ENCODE data around the gene ACIN1. TPM values are rescaled to one million over a fixed set of nuclear protein-coding genes. Genes with fewer than 3 reads are reported as not detected.
A peak's percentile ranks its signal among the peaks of the same experiment; 100 is the strongest.

ACIN1 gene
- total and polyA plus RNA-seq, 2 experiments from 2014 or later: 76.1 to 172 TPM

GRCh38 chr14:23139874-23140273 is 44.9 kb upstream of the ACIN1 start:
- Mint-ChIP-seq H3K36me3 (ENCODE audit: low read depth) (peaks cover 71% of the 10 kb centered on the region), H3K4me3 (no peak overlapping the region), H3K27me3 (ENCODE audit: insufficient read depth, low read depth, poor library complexity) (peaks cover 3% of the 10 kb centered on the region), H3K4me1 (no peaks in the 10 kb centered on the region), H3K9me3 (no peaks in the 10 kb centered on the region), H3K27ac (peak overlapping the region; percentile 66)
- Histone ChIP-seq H3K36me3 (ENCODE audit: insufficient read depth) (peaks cover 29% of the 10 kb centered on the region), H3K4me2 (no peak overlapping the region), H3K9me2 (ENCODE audit: insufficient read depth) (no peaks in the 10 kb centered on the region), H3K79me2 (replicated peaks; ENCODE audit: insufficient read depth) (no peaks in the 10 kb centered on the region), H3K27me3 (ENCODE audit: insufficient read depth) (no peaks in the 10 kb centered on the region), H3F3A (replicated peaks; ENCODE audit: low read depth) (no peaks in the 10 kb centered on the region), H3K27ac (ENCODE audit: low read depth) (no peak overlapping the region), H3K4me1 (ENCODE audit: insufficient read depth) (no peaks in the 10 kb centered on the region), H2AFZ (no peak overlapping the region), H3K4me3 (no peak overlapping the region), H4K20me1 (replicated peaks; ENCODE audit: insufficient read depth) (peaks cover 3% of the 10 kb centered on the region; the same call in 1 of the 2 replicates)
- DNase-seq (ENCODE audit: low spot score) (no peak), ATAC-seq (no peak)
- TF ChIP-seq ETS1 (IDR thresholded peaks at IDR 0.05) (no peak), POLR2AphosphoS5 (IDR thresholded peaks at IDR 0.05; ENCODE audit: low read depth) (no peak), JUNB (IDR thresholded peaks at IDR 0.05; ENCODE audit: unreplicated experiment) (no peak), EZH2phosphoT487 (IDR thresholded peaks at IDR 0.05; ENCODE audit: unreplicated experiment) (no peak), CREB1 (CRISPR knock-in tag; IDR thresholded peaks at IDR 0.05; ENCODE audit: low read depth) (no peak), ZNF114 (CRISPR knock-in tag; IDR thresholded peaks at IDR 0.05) (no peak), ZNF331 (CRISPR knock-in tag; IDR thresholded peaks at IDR 0.05; ENCODE audit: low read depth) (no peak), NANOG (IDR thresholded peaks at IDR 0.05; ENCODE audit: borderline replicate concordance) (no peak), CTCF (conservative IDR thresholded peaks at IDR 0.05; ENCODE audit: low read depth in 2 of 2) (no peak), STAT1 (IDR thresholded peaks at IDR 0.05; ENCODE audit: unreplicated experiment) (no peak), EZH2 (IDR thresholded peaks at IDR 0.05; ENCODE audit: low read depth, unreplicated experiment) (no peak), ZNF462 (CRISPR knock-in tag; IDR thresholded peaks at IDR 0.05) (no peak), REST (IDR thresholded peaks at IDR 0.05; ENCODE audit: unreplicated experiment) (no peak)

Measured in GM23338 (cell line).